HG02852 (cell line): ENCODE measurements around the gene NXPH2.
"Not testable (repeated sequence)": the region's sequence is repeated elsewhere in the genome, so short reads cannot be mapped to it uniquely, and the experiment has no call there.

Experiments
- ATAC-seq: cut with Tn5 transposase; IDR thresholded peaks from one replicate; pipeline ENCODE4 v1.9.1; 2021; ENCODE audit warnings: mild to moderate bottlenecking, moderate library complexity; ENCODE audit not compliant: unreplicated experiment

NXPH2 gene

DNA sequence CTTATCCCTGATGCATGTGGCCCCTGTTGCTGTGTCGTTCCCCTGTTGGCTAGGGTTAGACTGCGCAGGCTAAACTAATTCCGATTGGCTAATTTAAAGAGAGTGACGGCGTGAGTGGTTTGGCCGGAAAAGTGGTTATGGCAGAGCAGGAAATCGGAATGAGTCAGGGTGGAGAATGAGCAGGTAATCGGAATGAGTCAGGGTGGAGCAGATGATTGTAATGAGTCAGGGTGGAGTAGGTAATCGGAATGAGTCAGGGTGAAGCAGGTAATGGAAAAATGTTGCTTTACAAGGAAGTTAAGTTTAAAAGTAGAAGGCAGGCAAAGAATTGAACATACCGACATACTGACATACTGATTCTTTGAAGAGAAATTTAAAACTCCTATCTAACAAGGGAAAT lies 135.4 kb downstream of the NXPH2 start:
- not testable (repeated sequence) for ATAC-seq

DNA sequence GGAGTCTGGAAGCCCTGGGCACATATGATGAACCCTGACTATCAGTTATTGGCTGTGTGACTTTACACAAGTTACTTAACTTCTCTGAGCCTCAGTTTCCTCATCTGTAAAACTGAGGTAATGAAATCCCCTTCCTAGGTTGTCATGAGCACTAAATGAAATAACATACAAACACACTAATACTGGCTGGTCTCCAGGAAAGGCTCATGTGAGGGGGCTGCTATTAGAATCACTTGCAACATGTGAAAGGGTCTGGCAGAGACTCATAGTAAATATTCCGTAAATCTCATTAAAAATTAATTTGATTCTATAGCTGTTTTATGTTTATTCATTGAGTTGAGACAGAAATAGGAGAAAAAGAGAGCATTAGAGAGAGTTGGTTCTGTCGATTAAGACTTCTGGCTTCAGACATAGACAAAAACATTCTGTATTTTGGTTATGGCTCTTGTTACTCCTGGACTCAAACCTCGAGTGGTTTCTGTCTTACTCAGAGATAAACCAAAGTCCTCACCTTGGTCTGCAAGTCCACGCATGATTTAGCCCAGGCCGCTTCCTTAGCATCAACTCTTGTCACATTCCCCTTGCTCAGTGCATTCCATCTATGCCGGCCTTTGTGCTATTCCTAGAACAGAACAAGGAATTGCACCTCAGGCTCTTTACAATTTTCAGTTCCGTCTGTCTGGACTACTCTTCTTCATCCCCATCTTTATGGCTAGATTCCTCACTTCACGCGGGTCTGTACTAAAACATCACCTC lies 139.1 kb downstream of the NXPH2 start:
- ATAC-seq: peak; percentile 84

DNA sequence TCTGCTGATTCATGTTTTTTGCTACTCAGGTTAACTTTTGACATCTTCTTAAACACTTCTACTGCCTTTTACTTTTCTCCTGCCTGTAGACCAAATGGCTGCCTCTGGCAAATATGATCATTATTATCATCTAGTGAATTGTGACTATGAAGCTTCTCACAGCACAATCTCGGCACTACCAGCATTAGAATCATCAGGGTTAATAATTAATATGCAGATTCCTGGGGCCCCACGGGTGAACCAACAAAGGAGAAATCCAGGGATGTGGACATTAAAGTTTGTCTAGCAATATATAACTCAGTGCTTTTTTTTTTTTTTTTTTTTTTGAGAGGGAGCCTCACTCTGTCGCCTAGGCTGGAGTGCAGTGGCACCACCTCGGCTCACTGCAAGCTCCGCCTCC lies 142.5 kb downstream of the NXPH2 start:
- no peak for ATAC-seq

DNA sequence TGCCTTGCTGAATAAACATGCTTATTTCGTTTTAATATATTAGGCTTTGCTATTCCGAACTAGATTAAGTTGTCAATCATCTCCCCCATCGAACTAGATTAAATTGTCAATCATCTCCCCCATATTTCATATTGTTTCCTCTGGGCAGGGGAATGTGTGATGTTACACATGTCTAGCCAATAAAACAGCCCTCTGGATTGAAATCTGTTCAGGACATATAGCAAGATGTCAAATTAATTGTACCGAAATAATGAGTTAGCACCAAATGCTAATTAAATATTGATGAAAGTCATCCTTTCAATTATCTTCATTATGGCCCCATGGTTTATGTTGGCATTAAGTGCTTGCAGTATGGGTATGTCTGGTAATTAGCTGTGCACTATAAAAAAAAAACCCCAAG lies 143.1 kb downstream of the NXPH2 start:
- ATAC-seq: no peak

DNA sequence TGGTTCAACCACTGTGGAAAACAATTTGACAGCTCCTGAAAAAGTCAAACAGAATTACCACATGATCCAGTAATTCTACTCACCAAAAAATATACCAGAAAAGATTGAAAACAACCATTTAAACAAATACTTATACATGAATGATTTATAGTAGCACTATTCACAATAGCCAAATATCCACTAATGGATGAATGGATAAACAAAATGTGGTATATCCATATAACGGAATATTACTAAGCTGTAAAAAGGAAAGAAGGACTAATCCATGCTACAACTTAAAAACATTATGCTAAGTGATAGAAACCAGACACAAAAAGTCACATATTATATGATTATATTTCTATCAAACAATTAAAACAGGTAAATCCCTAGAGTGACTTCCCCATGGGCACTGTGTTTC lies 147.1 kb downstream of the NXPH2 start:
- ATAC-seq: no peak

DNA sequence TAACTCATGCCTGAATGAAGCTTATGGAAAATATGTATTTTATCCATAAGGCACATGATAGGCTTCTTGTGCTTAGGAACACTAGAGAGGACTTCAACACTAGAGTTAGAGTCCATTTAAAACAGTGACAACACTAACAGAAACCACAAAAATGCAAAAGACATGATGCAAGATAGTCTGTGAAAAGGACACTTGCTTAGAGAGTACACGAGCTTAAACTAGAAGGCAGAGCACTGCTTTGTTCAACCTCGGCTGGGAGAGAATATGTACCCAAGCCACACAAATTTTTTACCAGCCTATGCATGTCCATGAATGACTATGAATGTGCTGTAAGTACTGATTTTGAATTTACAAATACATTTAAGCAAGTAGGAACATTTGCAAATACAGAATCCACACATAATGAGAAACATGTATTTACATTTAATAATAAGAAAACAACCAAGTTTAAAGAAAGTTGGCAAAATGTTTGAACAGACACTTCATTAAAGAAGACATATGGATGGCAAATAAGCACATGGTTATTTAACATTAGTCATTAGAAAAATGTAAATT lies 148.0 kb downstream of the NXPH2 start:
- no peak for ATAC-seq

DNA sequence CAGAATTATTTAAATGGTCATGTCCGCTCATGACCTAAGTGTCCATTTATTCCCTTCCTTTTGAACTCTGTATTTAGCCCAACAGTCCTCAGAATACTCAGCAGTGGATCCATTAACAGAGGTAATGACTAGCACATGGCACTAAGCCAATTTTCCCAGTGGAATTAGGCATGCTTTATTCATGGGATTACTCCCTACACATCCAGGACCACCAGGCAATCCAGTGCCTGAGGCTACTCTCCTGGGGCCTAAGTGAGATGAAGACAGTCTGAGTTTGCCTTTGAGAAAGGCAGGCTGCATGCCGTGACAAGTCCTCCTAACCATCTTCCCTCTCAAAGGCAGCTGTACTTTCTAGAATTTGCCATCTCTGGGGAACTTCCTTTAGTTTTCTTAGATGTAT lies 150.0 kb downstream of the NXPH2 start:
- no peak for ATAC-seq

DNA sequence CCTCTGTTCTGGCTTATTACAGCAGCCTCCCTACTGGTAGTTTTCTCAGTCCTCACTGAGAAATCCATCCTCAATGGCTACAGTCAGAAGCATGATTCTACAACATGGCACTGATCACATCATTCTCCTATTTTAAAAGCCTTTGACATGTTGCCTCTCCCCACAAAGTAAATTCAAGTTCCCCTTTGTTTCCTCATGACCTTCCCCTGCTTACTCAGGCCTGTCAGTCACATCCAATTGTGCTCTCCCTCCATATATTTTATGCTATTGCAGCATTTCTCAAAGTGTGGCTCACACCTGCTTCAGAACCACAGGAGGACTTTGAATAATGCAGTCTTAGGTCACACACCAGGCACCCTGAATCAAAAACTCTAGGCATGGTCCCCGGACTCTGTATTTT lies 154.0 kb downstream of the NXPH2 start:
- no peak for ATAC-seq

DNA sequence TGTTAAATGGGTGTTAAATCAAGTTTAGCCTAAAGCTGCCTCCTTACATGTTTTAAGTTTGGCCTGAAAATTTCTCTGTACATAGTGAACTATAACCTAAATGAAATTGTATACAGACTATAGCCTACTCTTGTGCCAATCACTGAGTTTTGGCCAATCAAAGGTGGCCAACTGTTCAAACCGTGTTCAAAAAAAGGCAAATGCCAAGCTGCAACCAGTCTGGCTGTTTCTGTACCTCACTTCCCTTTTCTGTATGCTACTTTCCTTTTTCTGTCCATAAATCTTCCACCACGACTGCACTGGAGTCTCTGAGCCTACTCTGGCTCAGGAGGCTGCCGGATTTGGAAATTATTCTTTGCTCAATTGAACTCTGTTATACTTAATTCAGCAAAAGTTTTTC lies 157.6 kb downstream of the NXPH2 start:
- ATAC-seq: no peak

DNA sequence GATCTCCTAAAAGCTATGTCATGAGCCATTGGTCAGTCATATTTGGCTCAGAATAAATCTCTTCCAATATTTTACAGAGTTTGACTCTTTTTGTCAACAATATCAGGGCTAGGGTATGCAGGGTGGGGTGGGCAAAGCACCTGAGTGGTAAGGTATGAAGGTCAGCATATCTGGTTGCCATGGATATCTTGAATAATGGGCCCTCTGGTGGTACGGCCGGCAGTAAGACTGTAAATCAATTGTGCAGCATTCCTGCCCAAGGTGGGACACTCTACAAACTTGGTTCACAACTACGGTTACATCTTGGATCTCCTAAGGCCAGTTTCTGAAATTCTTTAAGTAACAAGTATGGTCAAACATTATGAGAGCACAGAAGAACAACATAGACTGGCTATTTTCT lies 159.1 kb downstream of the NXPH2 start:
- no peak for ATAC-seq

DNA sequence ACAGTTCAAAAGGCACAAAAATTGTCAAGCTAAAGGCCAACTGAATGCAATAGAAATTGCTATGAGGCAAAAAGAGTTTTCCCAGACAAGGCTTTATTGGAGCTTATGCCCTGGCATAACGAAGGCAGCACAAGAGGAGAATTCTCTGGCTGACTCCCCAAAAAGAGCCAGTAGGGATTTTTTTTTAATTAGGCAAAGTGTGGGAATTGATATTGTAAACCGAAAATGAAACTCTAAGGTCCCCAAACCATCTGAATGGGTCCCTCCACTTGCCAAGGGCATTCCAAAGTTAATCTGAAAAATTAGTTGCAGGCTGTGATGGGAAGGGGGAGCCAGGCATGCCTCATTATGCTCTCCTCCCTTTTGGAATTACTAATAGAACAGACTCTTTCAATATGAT lies 159.8 kb downstream of the NXPH2 start:
- no peak for ATAC-seq
